Trophoblast cell (in vitro differentiated cells and primary cell): ENCODE results near the gene TPRX1.
A peak's percentile ranks its signal among the peaks of the same experiment; 100 is the strongest.
"Not testable (repeated sequence)": the region's sequence is repeated elsewhere in the genome, so short reads cannot be mapped to it uniquely, and the experiment has no call there.

ENCODE experiments used
- DNase-seq, 2 donors: peaks; one replicate each; pipeline ENCODE4 v3.0.0-alpha.2; 2016
- H2AFZ ChIP-seq: 2 replicates; pipeline ENCODE4 v1.6.1; 2013; ENCODE audit warnings: low read length, moderate library complexity, mild to moderate bottlenecking; ENCODE audit not compliant: insufficient read depth, poor library complexity
- H2AK5ac ChIP-seq: 2 replicates; pipeline ENCODE4 v1.6.1; 2013; ENCODE audit warnings: mild to moderate bottlenecking, low read length
- H2BK120ac ChIP-seq: 2 replicates; pipeline ENCODE4 v1.6.1; 2013; ENCODE audit warnings: low read length, mild to moderate bottlenecking, moderate library complexity; ENCODE audit not compliant: insufficient read depth, poor library complexity
- H2BK12ac ChIP-seq: 2 replicates; pipeline ENCODE4 v1.6.1; 2013; ENCODE audit warnings: mild to moderate bottlenecking, low read length, moderate library complexity
- H2BK5ac ChIP-seq: 2 replicates; pipeline ENCODE4 v1.6.1; 2013; ENCODE audit warnings: low read length, low read depth, moderate library complexity, mild to moderate bottlenecking; ENCODE audit not compliant: poor library complexity
- H3K14ac ChIP-seq: 2 replicates; pipeline ENCODE4 v1.6.1; 2013; ENCODE audit warnings: mild to moderate bottlenecking, low read length
- H3K18ac ChIP-seq: 2 replicates; pipeline ENCODE4 v1.6.1; 2013; ENCODE audit warnings: mild to moderate bottlenecking, low read length
- H3K23ac ChIP-seq: 2 replicates; pipeline ENCODE4 v1.6.1; 2013; ENCODE audit warnings: low read length
- H3K27ac ChIP-seq: 2 replicates; pipeline ENCODE4 v1.5.1; 2013; ENCODE audit warnings: low read depth, mild to moderate bottlenecking, inconsistent platforms, low read length, moderate library complexity
- H3K27me3 ChIP-seq: 2 replicates; pipeline ENCODE4 v1.6.1; 2013; ENCODE audit warnings: inconsistent platforms, mild to moderate bottlenecking, low read length, moderate library complexity; ENCODE audit not compliant: insufficient read depth
- H3K36me3 ChIP-seq, 2 experiments: 1 replicate in 1 of 2; 2 replicates in 1 of 2; pipeline ENCODE4 v1.6.1; 2013; ENCODE audit warnings: low read length in 2 of 2, mild to moderate bottlenecking in 2 of 2, moderate library complexity in 1 of 2; ENCODE audit not compliant: insufficient read depth in 2 of 2, control insufficient read depth in 1 of 2
- H3K4ac ChIP-seq: 2 replicates; pipeline ENCODE4 v1.6.1; 2013; ENCODE audit warnings: low read depth, mild to moderate bottlenecking, low read length, moderate library complexity
- H3K4me1 ChIP-seq, 2 experiments: 1 replicate in 1 of 2; 2 replicates in 1 of 2; pipeline ENCODE4 v1.6.1; 2013; ENCODE audit warnings: low read length in 2 of 2, mild to moderate bottlenecking in 2 of 2, moderate library complexity in 1 of 2; ENCODE audit not compliant: insufficient read depth in 2 of 2, control insufficient read depth in 1 of 2
- H3K4me2 ChIP-seq: 2 replicates; pipeline ENCODE4 v1.6.1; 2013; ENCODE audit warnings: inconsistent platforms, mild to moderate bottlenecking, low read length, moderate library complexity
- H3K4me3 ChIP-seq: 2 replicates; pipeline ENCODE4 v1.5.1; 2013; ENCODE audit warnings: mild to moderate bottlenecking, low read depth, low read length, inconsistent platforms
- H3K79me1 ChIP-seq: one replicate; pipeline ENCODE4 v1.6.1; 2013; ENCODE audit warnings: low read length
- H3K79me2 ChIP-seq: 2 replicates; pipeline ENCODE4 v1.6.1; 2013; ENCODE audit warnings: low read length, mild to moderate bottlenecking; ENCODE audit not compliant: control insufficient read depth, insufficient read depth, poor library complexity
- H3K9ac ChIP-seq: 2 replicates; pipeline ENCODE4 v1.6.1; 2013; ENCODE audit warnings: mild to moderate bottlenecking, low read length
- H3K9me3 ChIP-seq: 2 replicates; pipeline ENCODE4 v1.6.1; 2013; ENCODE audit warnings: low read depth, mild to moderate bottlenecking, control low read depth, inconsistent platforms, low read length; ENCODE audit not compliant: insufficient read depth
- H4K12ac ChIP-seq: 2 replicates; pipeline ENCODE4 v1.6.1; 2013; ENCODE audit warnings: low read depth, mild to moderate bottlenecking, low read length, moderate library complexity
- H4K8ac ChIP-seq: 2 replicates; pipeline ENCODE4 v1.6.1; 2013; ENCODE audit warnings: low read depth, mild to moderate bottlenecking, low read length, moderate library complexity
- H4K91ac ChIP-seq: one replicate; pipeline ENCODE4 v1.6.1; 2013; ENCODE audit warnings: low read depth, mild to moderate bottlenecking, low read length, moderate library complexity
- WGBS: extraction: QIAGEN DNeasy Blood & Tissue Kit; methylation state at CpG from one replicate; pipeline ENCODE4 v1.1.7; 2013; ENCODE audit warnings: missing lambda C conversion rate; ENCODE audit not compliant: insufficient read length, insufficient coverage; ENCODE audit errors: extremely low coverage; 5-methylcytosine and 5-hydroxymethylcytosine counted together

TPRX1 gene

DNA sequence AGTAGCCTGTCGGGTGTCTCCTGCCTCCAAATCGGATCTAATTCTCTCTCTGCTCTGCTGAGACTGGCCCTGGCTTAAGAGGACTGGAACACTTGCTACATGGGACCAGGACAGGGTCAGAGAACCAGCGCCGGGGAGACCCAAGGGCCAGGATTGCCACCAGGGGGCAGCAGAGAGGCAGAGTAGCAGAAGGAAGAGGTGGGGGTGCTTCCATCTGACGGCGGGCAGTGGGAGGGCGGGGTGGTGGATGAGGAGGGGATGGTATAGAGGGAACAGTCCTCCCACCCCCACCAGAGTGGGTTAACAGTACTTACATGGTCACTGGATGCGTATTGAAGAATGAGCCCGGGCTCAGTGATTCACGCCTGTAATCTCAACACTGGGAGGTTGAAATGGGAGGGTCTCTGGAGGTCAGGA, 13.9 kb downstream of the TPRX1 start:
- no peak overlapping the region for H2BK5ac ChIP-seq
- H3K79me1 ChIP-seq = no peaks in the 10 kb centered on the region
- peak; percentile 66 to 79 for DNase-seq
- H3K79me2 ChIP-seq = no peaks in the 10 kb centered on the region
- H3K18ac ChIP-seq = no peak overlapping the region
- H3K27ac ChIP-seq = no peak overlapping the region
- no peak overlapping the region for H4K12ac ChIP-seq
- H4K8ac ChIP-seq = no peak overlapping the region
- no peak overlapping the region for H4K91ac ChIP-seq
- H2BK12ac ChIP-seq = no peak overlapping the region
- no peak overlapping the region for H2AK5ac ChIP-seq
- WGBS = no CpG with 5 or more reads among the region's 10 CpGs
- no peaks in the 10 kb centered on the region for H3K4me1 ChIP-seq
- H3K36me3 ChIP-seq = peaks cover 9 to 12% of the 10 kb centered on the region in 2 experiments
- no peaks in the 10 kb centered on the region for H3K9me3 ChIP-seq
- H3K4ac ChIP-seq = no peak overlapping the region
- no peak overlapping the region for H2AFZ ChIP-seq
- no peak overlapping the region for H3K14ac ChIP-seq
- H2BK120ac ChIP-seq = no peak overlapping the region
- H3K27me3 ChIP-seq = no peaks in the 10 kb centered on the region
- H3K9ac ChIP-seq = no peak overlapping the region
- no peak overlapping the region for H3K4me2 ChIP-seq
- H3K23ac ChIP-seq = no peak overlapping the region
- no peak overlapping the region for H3K4me3 ChIP-seq

DNA sequence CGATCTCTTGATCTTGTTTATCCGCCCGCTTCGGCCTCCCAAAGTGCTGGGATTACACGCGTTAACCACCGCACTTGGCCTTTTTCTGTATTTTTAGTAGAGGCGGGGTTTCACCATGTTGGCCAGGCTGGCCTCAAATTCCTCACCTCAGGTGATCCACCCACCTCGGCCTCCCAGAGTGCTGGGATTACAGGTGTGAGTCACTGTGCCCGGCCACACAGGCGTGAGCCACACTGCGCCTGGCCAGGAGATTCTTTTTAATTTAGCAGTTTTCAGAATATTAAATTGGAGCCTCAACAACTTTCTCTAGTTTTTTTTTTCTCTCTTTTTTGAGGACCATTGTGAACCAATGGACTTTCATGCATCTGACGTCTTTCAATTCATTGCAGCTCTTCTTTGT, 14.5 kb downstream of the TPRX1 start:
- not testable (repeated sequence) for H2AFZ ChIP-seq, H3K23ac ChIP-seq, H3K9ac ChIP-seq, H3K4me3 ChIP-seq, H4K8ac ChIP-seq, H3K79me1 ChIP-seq, H3K27me3 ChIP-seq, H3K79me2 ChIP-seq, H4K12ac ChIP-seq, H4K91ac ChIP-seq, H3K18ac ChIP-seq, H2BK5ac ChIP-seq, H2BK120ac ChIP-seq, H3K4ac ChIP-seq, H2BK12ac ChIP-seq, H3K27ac ChIP-seq, H2AK5ac ChIP-seq, H3K4me1 ChIP-seq, H3K9me3 ChIP-seq, H3K14ac ChIP-seq, H3K4me2 ChIP-seq
- no CpG with 5 or more reads among the region's 13 CpGs for WGBS
- DNase-seq = peak; percentile 35 to 42
- peaks cover 15 to 17% of the 10 kb centered on the region in 2 experiments for H3K36me3 ChIP-seq

- not testable (repeated sequence) for H3K9me3 ChIP-seq, H3K27ac ChIP-seq, H4K12ac ChIP-seq, H3K23ac ChIP-seq, H2BK5ac ChIP-seq, H4K8ac ChIP-seq, DNase-seq, H4K91ac ChIP-seq, H2BK12ac ChIP-seq, H3K4me1 ChIP-seq, H3K4me3 ChIP-seq, H2AK5ac ChIP-seq, H3K4me2 ChIP-seq, H3K79me1 ChIP-seq, H3K79me2 ChIP-seq, H3K14ac ChIP-seq, H2BK120ac ChIP-seq, H3K4ac ChIP-seq, H3K18ac ChIP-seq, H3K9ac ChIP-seq, H2AFZ ChIP-seq, H3K27me3 ChIP-seq
- peaks cover 29 to 38% of the 10 kb centered on the region in 2 experiments for H3K36me3 ChIP-seq
- no CpG with 5 or more reads among the region's 10 CpGs for WGBS
Measured at GRCh38 chr19:47787307-47787706, 17.0 kb downstream of the TPRX1 start.

DNA sequence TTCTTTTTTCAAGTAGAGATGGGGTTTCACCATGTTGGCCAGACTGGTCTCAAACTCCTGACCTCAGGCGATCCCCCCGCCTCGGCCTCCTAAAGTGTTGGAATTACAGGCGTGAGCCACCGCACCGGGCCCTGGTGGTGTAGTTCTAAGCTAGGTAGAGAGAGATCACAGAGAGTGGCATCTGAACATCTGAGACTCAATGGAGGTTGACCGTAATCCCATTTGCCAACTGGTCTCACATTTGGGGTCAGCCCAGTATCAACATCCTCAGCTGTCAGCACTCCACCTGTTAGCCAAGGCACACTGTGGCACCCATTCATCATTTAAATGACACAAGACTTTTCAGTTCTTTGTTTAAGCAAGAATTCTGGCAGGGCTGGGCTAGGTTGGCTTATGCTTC, 17.8 kb downstream of the TPRX1 start:
- H3K79me2 ChIP-seq = no peaks in the 10 kb centered on the region
- H2BK5ac ChIP-seq = no peak overlapping the region
- H3K14ac ChIP-seq = no peak overlapping the region
- H3K18ac ChIP-seq = no peak overlapping the region
- H4K8ac ChIP-seq = no peak overlapping the region
- WGBS = no CpG with 5 or more reads among the region's 7 CpGs
- H3K4me1 ChIP-seq = no peaks in the 10 kb centered on the region
- peaks cover 33 to 45% of the 10 kb centered on the region in 2 experiments for H3K36me3 ChIP-seq
- H3K27ac ChIP-seq = no peak overlapping the region
- H2AK5ac ChIP-seq = no peak overlapping the region
- H3K4me2 ChIP-seq = no peak overlapping the region
- H2BK12ac ChIP-seq = no peak overlapping the region
- H4K91ac ChIP-seq = no peak overlapping the region
- H4K12ac ChIP-seq = no peak overlapping the region
- H3K23ac ChIP-seq = no peak overlapping the region
- H3K9me3 ChIP-seq = no peaks in the 10 kb centered on the region
- H3K9ac ChIP-seq = no peak overlapping the region
- no peak overlapping the region for H2BK120ac ChIP-seq
- no peaks in the 10 kb centered on the region for H3K79me1 ChIP-seq
- no peak for DNase-seq
- no peak overlapping the region for H3K4ac ChIP-seq
- no peaks in the 10 kb centered on the region for H3K27me3 ChIP-seq
- no peak overlapping the region for H3K4me3 ChIP-seq
- no peak overlapping the region for H2AFZ ChIP-seq
